Gastroesophageal sphincter (tissue), 3 donors: ENCODE data around the gene PPM1N.

Experiments
- EP300 ChIP-seq: sonication (generic); formaldehyde crosslinking; IDR thresholded peaks from one replicate; pipeline ENCODE4 v1.6.1; 2017; ENCODE audit warnings: antibody characterized with exemption, mild to moderate bottlenecking
- POLR2A ChIP-seq, 2 donors: fragments of 450-650 bp; IDR thresholded peaks; one replicate each; pipeline ENCODE4 v1.6.1; 2017; ENCODE audit warnings: antibody characterized with exemption in 2 of 2, mild to moderate bottlenecking in 2 of 2, moderate library complexity in 1 of 2
- POLR2AphosphoS5 ChIP-seq: sonication (generic); formaldehyde crosslinking; IDR thresholded peaks from one replicate; pipeline ENCODE4 v1.6.1; 2017; ENCODE audit warnings: antibody characterized with exemption
- TF ChIP-seq, protein P1 (sequence below), 4 experiments: fragments of 200-600 bp in 2 of 4; fragments of 450-650 bp in 2 of 4; sonication (generic) in 1 of 4; IDR thresholded peaks; one replicate each; pipeline ENCODE4 v1.5.1; 2017 to 2019; ENCODE audit warnings: antibody characterized with exemption in 4 of 4, mild to moderate bottlenecking in 2 of 4, moderate library complexity in 2 of 4

GRCh38 chr19:45478454-45479238, 19.6 kb upstream of the PPM1N start:
- TF ChIP-seq, protein P1, sequence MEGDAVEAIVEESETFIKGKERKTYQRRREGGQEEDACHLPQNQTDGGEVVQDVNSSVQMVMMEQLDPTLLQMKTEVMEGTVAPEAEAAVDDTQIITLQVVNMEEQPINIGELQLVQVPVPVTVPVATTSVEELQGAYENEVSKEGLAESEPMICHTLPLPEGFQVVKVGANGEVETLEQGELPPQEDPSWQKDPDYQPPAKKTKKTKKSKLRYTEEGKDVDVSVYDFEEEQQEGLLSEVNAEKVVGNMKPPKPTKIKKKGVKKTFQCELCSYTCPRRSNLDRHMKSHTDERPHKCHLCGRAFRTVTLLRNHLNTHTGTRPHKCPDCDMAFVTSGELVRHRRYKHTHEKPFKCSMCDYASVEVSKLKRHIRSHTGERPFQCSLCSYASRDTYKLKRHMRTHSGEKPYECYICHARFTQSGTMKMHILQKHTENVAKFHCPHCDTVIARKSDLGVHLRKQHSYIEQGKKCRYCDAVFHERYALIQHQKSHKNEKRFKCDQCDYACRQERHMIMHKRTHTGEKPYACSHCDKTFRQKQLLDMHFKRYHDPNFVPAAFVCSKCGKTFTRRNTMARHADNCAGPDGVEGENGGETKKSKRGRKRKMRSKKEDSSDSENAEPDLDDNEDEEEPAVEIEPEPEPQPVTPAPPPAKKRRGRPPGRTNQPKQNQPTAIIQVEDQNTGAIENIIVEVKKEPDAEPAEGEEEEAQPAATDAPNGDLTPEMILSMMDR (IDR thresholded peaks at IDR 0.05) = peak; percentile 98 to 99 (median 98)
- peak in 1 of 2 donors; percentile 45 for TF ChIP-seq POLR2A (IDR thresholded peaks at IDR 0.05)
- TF ChIP-seq POLR2AphosphoS5 = peak; percentile 15
- TF ChIP-seq EP300 = no peak
